Middle frontal gyrus (tissue), 1 donor: ENCODE data around the gene PTPN3.

Experiments used
- DNase-seq: peaks from one replicate; pipeline ENCODE4 v3.0.0-alpha.2; 2015; ENCODE audit warnings: low spot score; ENCODE audit errors: extremely low spot score

Gene PTPN3

DNA sequence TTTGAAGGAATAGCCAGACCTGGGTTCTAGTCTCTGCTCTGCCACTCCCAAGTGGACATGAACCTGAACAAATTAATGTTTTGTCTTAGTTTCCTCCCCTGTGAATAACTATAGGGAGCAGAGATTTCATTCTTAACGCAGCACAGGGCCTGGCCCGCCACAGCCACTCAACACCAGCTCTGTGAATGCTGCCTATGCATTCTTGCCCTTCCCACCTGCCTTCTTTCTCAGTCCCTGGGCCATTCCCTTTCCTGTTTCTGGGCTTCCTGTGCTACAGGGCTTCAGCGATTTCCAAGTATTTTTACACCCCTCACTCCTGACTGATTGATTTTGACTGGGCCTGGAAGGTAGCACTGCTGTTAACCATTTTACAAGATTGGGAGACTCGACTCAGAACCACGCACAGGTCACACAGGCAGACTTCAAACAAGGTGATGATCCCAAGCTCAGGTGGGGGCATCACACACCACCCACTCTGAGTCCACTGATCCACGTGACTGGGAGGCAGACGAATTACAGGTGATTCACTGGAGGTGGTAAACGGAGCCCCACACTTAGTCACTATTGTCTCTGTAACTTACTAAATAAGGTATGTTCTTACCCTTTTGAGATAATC lies 21.4 kb downstream of the PTPN3 start:
- no peak for DNase-seq

GRCh38 chr9:109475526-109475925 lies 22.6 kb downstream of the PTPN3 start:
- DNase-seq: no peak

GRCh38 chr9:109474944-109475343 lies 23.2 kb downstream of the PTPN3 start:
- DNase-seq: no peak

DNA sequence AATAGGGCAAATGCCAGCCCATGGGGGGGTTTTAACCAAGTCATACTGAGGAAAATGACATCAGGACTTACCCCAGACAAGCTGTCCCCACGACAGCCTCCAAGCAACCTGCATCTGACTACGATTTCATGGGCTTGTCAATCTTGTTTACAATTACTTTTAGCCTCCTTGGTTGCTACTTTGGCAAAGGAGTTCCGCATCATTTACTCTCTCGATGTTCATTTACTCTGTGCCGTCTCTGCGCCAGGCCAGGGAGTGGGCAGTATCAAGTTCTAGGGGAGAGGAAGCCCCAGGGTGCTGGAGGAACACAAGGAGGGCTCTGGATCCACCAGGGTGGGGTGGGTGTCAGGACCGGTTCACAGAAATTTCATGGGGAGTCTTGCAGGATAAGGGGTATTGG lies 23.9 kb downstream of the PTPN3 start:
- DNase-seq: no peak

GRCh38 chr9:109473329-109473728 lies 24.8 kb downstream of the PTPN3 start:
- DNase-seq: no peak

DNA sequence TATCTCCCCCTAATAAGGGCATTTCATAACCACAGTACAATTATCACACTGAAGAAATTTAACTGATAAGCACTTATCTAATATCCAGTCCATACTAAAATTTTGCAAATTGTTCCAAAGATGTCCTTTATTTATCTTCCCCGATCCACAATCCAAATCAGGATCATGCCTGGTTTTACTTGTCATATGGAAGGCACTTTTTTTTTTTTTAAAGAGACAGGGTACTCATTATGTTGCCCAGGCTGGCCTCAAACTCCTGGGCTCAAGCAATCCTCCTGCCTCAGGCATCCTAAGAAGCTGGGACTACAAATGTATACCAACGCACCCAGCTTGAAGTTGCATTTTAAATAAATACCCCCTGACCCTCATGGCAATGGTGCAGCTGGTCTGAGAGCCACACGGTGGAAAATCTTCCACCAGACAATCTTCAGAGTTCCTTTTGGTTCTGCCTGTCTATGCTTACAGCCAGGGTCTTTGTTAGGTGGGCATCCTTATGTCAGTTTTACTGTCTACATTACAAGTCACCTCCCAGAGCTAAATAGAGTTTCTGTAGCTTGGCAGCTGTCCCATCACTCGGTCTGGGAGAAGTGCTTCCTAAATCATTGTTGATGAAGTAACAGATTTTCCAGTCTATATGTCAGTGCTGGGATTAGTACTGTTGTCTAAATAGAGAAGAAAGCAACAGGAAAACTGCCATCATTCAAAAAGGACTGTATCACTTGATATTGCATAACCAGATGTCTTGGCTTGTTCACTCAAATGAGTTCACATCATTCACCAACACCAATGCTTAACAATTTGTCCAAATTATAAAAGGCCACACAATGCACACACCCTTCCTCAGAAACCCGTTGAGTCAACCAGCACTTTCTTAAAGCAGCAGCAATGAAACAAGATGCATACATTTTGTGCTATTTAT lies 26.4 kb downstream of the PTPN3 start:
- no peak for DNase-seq

DNA sequence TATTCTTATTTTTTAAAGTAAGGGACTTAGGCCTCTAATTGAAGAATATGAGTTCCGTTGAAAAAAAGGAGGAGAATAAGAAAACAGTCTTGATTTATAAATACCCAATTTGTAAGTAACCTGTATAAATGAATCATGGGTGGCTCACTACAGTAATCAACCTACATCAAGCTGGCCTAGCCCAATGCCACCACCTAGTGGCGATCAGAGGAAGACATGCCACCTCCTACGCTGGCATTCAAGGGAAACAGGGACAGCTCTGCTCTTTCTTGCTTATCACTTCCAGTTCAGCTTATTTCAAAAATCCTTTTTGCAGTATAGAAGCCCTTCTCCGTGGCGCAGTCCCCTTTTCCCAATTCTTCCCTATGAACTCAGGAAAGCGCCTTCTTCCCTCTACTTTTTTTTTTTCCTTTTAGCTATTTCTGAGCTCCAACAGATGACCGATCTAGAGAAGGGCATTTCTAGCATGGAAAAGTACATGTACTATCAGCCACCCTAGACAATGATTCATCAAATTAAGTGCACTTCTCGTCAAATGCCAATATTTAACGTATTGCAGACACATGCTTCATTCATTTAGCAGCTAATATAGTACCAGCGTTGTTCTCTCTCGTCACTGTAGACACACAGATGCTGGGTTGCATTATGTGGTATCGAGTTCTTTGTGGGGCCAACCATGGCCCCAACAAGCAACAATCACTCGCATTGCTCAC lies 28.3 kb downstream of the PTPN3 start:
- peak; percentile 72 for DNase-seq

- DNase-seq: no peak
Measured at GRCh38 chr9:109468927-109469326, 29.2 kb downstream of the PTPN3 start.

GRCh38 chr9:109467936-109468335 lies 30.2 kb downstream of the PTPN3 start:
- no peak for DNase-seq

GRCh38 chr9:109466623-109467590 lies 31.2 kb downstream of the PTPN3 start:
- no peak for DNase-seq

DNA sequence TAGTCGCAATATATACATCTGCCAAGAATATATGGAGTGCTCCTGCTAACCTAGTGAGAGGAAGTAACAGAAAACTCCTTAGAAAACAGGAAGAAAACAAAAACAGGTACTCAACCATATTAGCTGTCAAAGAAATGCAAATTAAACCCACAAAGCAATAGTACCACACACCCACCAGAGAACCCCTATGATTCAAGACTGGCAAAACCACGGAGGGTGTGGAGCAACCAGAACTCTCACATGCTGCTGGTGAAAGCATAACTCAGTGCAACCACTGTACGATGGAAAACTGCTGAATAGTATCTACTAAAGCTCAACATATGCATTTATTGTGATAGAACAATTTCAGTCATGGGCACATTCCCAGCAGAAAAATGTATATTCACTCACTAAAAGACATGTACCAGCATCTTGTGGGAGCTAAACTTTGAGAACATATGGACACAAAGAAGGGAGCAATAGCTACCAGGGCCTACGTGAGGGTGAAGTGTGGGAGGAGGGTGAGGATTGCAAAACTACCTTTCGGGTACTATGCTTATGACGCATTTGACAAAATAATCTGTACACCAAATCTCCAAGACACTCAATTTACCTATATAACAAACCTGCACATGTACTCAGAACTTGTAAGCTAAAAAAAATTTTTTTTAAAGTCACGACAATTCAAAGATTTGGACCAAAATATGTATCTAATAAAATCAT lies 34.0 kb downstream of the PTPN3 start:
- no peak for DNase-seq

DNA sequence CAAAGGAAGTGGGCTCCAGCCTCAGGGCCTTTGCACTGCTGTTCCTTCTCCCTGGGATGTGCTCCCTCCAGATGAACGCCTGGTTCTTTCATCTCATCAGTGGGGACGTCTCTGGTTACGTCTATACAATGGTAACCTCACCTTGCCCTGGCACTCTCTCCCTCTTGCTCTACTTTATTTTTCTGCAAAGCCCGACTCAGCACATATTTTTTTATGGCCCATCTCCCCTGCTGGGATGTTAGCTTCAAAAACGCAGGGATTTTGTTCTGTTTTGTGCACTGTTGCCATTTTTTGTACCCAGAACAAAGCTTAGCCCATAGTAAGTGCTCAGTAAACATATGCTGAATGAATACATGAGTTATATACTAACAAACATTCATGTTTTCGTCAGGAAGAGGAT lies 37.5 kb downstream of the PTPN3 start:
- DNase-seq: no peak

DNA sequence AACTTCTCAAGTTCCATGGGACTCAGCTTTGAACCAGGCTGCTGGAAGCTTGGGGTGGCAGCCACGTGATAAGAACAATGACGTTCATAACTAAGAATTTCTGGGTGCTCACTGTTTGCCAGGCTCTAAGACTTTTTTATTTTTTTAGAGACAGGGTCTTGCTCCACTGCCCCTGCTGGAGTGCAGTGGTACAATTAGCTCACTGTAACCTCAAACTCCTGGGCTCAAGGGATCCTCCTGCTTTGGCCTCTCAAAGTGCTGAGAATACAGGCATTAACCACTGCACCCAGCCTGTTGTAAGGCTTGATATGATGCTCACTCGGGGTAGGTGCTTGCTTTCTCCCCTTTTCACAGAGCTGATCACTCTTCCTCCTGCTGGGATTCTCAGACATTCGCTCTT lies 38.7 kb downstream of the PTPN3 start:
- no peak for DNase-seq

DNA sequence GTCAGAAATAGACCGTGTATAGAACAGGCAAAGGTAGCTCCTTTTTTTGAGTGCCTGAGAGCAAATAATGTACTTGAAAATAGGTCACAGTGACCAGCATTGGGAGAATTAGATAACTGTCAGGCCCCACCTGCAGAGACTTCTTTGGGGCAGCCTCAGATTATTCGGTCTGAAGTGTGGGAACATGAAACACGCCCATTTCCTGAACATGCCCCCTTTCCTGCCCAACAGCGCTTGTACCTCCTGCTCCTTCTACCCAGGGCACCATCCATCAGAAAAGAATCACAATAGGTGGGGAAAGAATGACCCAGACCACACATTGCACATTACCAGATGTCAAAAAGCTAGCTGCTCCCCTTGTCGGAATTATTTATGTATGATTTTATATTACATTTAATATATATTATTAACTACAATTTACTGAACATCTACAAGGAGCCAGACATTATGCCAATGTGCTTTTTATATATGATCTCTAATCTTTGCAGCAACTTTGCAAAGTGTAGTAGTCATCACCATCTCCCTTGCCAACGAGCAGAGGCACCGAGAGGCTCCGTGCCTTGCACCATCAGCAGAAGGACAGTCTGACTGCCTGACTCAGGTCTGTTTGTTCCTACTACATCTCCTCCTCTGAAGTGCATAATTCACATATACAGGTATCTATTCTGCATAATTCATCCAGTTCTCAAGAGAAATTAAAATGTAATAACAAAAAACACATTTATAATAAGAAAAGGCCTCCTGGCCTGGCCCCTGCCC lies 39.5 kb downstream of the PTPN3 start:
- DNase-seq: no peak

GRCh38 chr9:109456811-109457210 lies 41.3 kb downstream of the PTPN3 start:
- DNase-seq: no peak

GRCh38 chr9:109455861-109456260 lies 42.2 kb downstream of the PTPN3 start:
- no peak for DNase-seq

- DNase-seq: no peak
Measured at GRCh38 chr9:109455391-109455790, 42.7 kb downstream of the PTPN3 start.

GRCh38 chr9:109454601-109455155 lies 43.4 kb downstream of the PTPN3 start:
- DNase-seq: no peak

- no peak for DNase-seq
Measured at GRCh38 chr9:109454041-109454440, 44.1 kb downstream of the PTPN3 start.
